Effector memory CD4-positive, alpha-beta T cell (primary cell): ENCODE measurements around the gene CACNA1C.
"Not testable (repeated sequence)": the region's sequence is repeated elsewhere in the genome, so short reads cannot be mapped to it uniquely, and the experiment has no call there.

ENCODE experiments used
- DNase-seq, 3 donors: peaks; one replicate each; pipeline ENCODE4 v3.0.0-alpha.2; 2020
- H3K27ac ChIP-seq: 2 replicates; pipeline ENCODE4 v1.7.0; 2013; ENCODE audit warnings: mild to moderate bottlenecking, low read length, moderate library complexity; ENCODE audit not compliant: insufficient read depth, poor library complexity, severe bottlenecking
- H3K27me3 ChIP-seq: replicated peaks from 2 replicates; pipeline ENCODE4 v1.7.0; 2013; ENCODE audit warnings: mild to moderate bottlenecking, low read length; ENCODE audit not compliant: insufficient read depth, control insufficient read depth, poor library complexity, severe bottlenecking
- H3K36me3 ChIP-seq: 2 replicates; pipeline ENCODE4 v1.7.0; 2013; ENCODE audit warnings: mild to moderate bottlenecking, low read length, moderate library complexity; ENCODE audit not compliant: control insufficient read depth, insufficient read depth
- H3K4me1 ChIP-seq: 2 replicates; pipeline ENCODE4 v1.7.0; 2013; ENCODE audit warnings: low read length, mild to moderate bottlenecking; ENCODE audit not compliant: control insufficient read depth, insufficient read depth, poor library complexity, severe bottlenecking
- H3K4me3 ChIP-seq: 2 replicates; pipeline ENCODE4 v1.7.0; 2013; ENCODE audit warnings: low read length, low read depth, mild to moderate bottlenecking; ENCODE audit not compliant: insufficient read depth, poor library complexity, severe bottlenecking
- H3K9me3 ChIP-seq: 2 replicates; pipeline ENCODE4 v1.7.0; 2013; ENCODE audit warnings: mild to moderate bottlenecking, low read length, moderate library complexity; ENCODE audit not compliant: control insufficient read depth

The CACNA1C gene

DNA sequence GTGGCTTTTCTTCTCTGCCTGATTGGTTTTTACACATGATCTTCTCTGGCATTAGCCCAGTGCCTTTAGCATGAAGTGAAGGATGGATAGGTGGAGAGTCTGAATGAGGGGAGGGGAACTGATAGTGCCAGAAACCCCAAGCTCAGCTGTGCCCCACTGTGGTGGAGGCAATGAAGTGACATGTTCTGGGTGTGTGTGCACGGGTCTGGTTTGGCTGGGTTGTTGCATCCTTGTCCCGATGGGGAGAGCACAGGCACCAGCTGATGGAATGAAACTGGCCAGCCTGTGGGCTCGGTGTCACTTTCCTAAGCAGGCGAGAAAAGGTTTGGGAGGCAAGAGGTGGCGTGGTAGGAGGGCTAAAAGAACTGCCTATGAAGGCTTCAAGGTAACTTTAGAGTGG, 65.3 kb downstream of the CACNA1C start:
- Histone ChIP-seq H3K27ac (no peak overlapping the region), H3K4me1 (no peaks in the 10 kb centered on the region), H3K27me3 (no peaks in the 10 kb centered on the region), H3K36me3 (no peaks in the 10 kb centered on the region), H3K4me3 (no peak overlapping the region), H3K9me3 (no peaks in the 10 kb centered on the region)
- no peak for DNase-seq

GRCh38 chr12:2118481-2119255, 65.9 kb downstream of the CACNA1C start:
- no peak overlapping the region for H3K4me3 ChIP-seq
- no peaks in the 10 kb centered on the region for H3K27me3 ChIP-seq
- no peaks in the 10 kb centered on the region for H3K36me3 ChIP-seq
- H3K4me1 ChIP-seq = no peaks in the 10 kb centered on the region
- no peaks in the 10 kb centered on the region for H3K9me3 ChIP-seq
- DNase-seq = no peak
- H3K27ac ChIP-seq = no peak overlapping the region

- Histone ChIP-seq H3K27ac (no peak overlapping the region), H3K4me1 (no peaks in the 10 kb centered on the region), H3K9me3 (no peaks in the 10 kb centered on the region), H3K36me3 (no peaks in the 10 kb centered on the region), H3K27me3 (no peaks in the 10 kb centered on the region), H3K4me3 (no peak overlapping the region)
- DNase-seq = no peak
Observed at GRCh38 chr12:2119266-2119665, 66.5 kb downstream of the CACNA1C start.

- no peak for DNase-seq
- Histone ChIP-seq H3K4me3 (no peak overlapping the region), H3K36me3 (no peaks in the 10 kb centered on the region), H3K4me1 (no peaks in the 10 kb centered on the region), H3K9me3 (no peaks in the 10 kb centered on the region), H3K27ac (no peak overlapping the region), H3K27me3 (no peaks in the 10 kb centered on the region)
Observed at GRCh38 chr12:2120982-2121758, 68.4 kb downstream of the CACNA1C start.

DNA sequence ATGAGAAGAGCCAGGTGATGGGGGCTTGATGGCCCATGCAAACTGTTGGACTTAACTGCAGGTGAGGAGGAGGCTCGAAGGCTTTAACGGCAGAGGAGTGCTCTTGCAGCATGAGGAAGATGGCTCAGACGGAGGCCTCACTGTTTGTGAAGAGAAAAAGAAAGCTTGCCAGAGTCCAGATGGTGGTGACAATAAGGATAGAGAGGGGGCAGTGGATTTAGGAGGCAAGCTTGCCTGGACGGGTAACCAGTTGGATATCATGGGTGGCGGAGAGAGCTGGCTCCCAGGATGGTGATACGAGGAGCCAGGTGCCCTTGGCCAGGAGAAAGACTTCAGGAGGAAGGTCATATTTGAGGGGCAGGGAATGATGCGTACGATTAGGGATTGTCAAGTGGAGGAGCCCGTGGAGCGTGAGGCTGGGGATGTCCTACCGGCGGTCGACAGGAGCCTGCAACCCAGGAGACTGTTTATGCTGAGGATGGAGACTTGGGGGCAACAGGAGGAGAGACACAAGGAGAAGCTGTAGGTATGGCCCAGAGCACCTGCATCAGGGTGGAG, 71.8 kb downstream of the CACNA1C start:
- Histone ChIP-seq H3K27ac (no peak overlapping the region), H3K4me1 (no peaks in the 10 kb centered on the region), H3K9me3 (no peaks in the 10 kb centered on the region)

DNA sequence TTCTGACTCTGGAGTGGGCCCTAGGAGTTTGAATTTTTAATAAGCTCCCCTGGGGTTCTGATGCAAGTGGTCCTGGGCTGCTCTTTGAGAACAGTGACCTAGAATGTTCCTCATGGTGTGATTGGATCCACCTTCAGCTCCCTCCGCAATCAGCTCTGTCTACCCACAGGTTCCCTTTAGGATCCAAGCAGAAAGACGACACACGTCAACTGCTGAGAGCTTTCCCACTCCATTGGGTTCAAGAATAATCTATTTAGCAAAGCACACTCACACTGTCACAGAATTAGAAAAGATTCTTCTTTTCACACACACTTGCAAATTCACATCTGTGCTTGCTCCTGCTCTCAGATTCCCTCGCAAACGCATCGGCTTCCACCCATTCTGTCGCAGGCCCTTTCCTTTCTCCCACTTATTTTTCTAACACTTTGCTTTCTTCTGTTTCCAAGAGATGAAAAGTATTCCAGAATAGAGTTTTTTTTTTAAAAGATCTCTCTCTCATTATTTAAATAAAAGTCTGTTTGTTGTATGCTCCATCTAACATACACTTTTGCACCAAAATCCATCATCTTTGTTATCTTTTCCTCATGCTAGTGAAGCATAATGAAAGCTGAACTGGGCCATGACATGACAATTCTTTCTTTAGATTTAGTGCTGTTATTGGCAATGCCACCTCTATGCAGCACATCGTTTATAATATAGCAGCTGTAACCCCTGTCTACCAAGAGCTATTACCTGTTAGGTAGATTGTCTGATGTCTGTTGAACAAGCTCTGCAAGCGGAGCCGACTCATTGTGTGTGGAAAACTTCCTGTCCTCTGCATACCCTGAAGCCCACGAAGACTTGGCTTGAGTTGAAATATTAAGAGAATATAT, 73.1 kb downstream of the CACNA1C start:
- Histone ChIP-seq H3K9me3 (no peaks in the 10 kb centered on the region), H3K27me3 (no peaks in the 10 kb centered on the region), H3K4me1 (no peaks in the 10 kb centered on the region), H3K27ac (no peak overlapping the region), H3K4me3 (no peak overlapping the region), H3K36me3 (no peaks in the 10 kb centered on the region)
- DNase-seq = no peak

More for the DNA sequence above, 71.8 kb downstream of the CACNA1C start:
- H3K27me3 ChIP-seq = no peaks in the 10 kb centered on the region
- H3K36me3 ChIP-seq = no peaks in the 10 kb centered on the region
- no peak overlapping the region for H3K4me3 ChIP-seq
- DNase-seq = no peak

DNA sequence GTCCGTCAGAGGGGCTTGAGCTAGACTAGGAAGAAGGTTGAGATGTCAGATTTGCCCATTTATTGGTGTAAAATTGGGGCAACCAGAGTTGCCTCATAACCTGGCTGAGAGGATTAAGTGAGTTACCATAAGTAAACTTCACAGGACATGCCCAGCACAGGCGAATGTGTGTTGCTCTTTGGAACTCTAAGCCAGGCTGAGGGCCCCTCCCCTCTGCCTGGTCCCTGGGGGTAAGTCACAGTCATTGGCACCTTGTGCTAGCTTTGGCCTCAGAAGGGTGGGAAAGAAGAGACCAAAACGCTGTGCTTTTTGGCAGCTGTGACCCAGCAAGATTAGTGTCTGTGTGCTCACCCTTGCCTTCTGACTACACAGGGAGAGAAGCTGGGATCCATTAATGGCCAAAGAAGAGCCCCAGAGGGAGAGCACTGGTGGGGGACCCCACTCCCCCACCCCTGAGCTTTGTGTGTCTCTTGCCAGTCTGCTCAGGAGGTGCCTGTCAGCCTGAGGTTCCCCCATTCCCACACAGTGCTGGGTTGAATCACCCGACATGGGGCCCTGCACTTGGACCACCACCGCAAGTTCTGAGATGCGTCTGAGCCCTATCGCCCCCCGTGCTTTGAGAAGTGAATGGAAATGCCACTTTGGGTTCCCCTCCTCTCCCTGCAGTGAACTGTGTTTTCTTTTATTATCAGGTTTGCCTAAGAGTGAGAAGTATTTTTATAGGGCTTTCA, 74.1 kb downstream of the CACNA1C start:
- Histone ChIP-seq H3K36me3 (no peaks in the 10 kb centered on the region), H3K27ac (no peak overlapping the region), H3K27me3 (no peaks in the 10 kb centered on the region), H3K4me1 (no peaks in the 10 kb centered on the region), H3K9me3 (no peaks in the 10 kb centered on the region), H3K4me3 (no peak overlapping the region)
- no peak for DNase-seq

GRCh38 chr12:2129076-2129475, 76.3 kb downstream of the CACNA1C start:
- Histone ChIP-seq H3K9me3 (no peaks in the 10 kb centered on the region), H3K4me1 (no peaks in the 10 kb centered on the region), H3K36me3 (no peaks in the 10 kb centered on the region), H3K27ac (no peak overlapping the region), H3K27me3 (no peaks in the 10 kb centered on the region), H3K4me3 (no peak overlapping the region)
- DNase-seq = no peak

DNA sequence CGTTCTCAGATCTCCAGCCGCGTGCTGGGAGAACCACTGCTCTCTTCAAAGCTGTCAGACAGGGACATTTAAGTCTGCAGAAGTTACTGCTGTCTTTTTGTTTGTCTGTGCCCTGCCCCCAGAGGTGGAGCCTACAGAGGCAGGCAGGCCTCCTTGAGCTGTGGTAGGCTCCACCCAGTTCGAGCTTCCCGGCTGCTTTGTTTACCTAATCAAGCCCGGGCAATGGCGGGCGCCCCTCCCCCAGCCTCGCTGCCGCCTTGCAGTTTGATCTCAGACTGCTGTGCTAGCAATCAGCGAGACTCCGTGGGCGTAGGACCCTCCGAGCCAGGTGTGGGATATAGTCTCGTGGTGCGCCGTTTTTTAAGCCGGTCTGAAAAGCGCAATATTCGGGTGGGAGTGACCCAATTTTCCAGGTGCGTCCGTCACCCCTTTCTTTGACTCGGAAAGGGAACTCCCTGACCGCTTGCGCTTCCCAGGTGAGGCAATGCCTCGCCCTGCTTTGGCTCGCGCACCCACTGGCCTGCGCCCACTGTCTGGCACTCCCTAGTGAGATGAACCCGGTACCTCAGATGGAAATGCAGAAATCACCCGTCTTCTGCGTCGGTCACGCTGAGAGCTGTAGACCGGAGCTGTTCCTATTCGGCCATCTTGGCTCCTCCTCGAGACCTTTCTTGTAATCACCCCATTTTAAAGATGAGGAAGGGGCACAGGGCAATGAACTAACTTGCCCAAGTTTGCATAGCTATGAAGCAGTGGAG, 83.1 kb downstream of the CACNA1C start:
- not testable (repeated sequence) for H3K36me3 ChIP-seq, DNase-seq, H3K27ac ChIP-seq

More for the DNA sequence above, 83.1 kb downstream of the CACNA1C start:
- not testable (repeated sequence) for H3K4me1 ChIP-seq, H3K27me3 ChIP-seq, H3K9me3 ChIP-seq, H3K4me3 ChIP-seq
